ENCODE results near the gene RPL10A. TPM values are rescaled to one million over a fixed set of nuclear protein-coding genes. Genes with fewer than 3 reads are reported as not detected.

Gene RPL10A
- polyA plus RNA-seq, 2 of the 4 experiments (the other 2 are of a cell fraction): 1,150 to 1,645 TPM

DNA sequence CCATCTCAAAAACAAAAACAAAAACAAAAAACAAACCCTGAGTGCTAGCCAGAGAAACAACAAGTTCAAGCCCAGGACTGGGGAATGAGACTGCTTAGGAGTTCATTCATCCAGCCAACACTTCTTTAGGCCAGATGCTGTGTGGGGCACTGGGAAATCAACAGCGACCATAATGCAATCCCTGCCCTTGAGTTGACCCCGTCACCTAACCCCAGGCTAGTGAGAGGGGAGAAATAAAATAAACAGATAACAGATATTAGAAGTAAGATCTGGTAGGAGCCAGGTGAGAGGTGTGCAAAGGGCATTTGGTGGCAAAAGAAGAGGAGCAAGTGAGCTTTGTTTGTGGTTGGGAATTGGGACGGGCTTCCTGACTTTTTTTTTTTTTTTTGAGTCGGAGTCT, 4.9 kb upstream of the RPL10A start:
- no peak overlapping the region for H3K4me3 ChIP-seq
- DNase-seq (ENCODE audit: low read depth in 1 of 2, low spot score in 1 of 2): no peak
- WGBS (ENCODE audit: missing lambda C conversion rate): 90% methylated on average over 4 of the region's 4 CpGs
- H3K27ac ChIP-seq: no peak overlapping the region
- no peaks in the 10 kb centered on the region for H3K9me3 ChIP-seq
- ATAC-seq: no peak
- TF ChIP-seq TP53 (CRISPR knock-in tag; IDR thresholded peaks at IDR 0.05): no peak
- no peak for TF ChIP-seq CHD2 (IDR thresholded peaks at IDR 0.05; ENCODE audit: low read length, partially characterized antibody)
- no peak for TF ChIP-seq GATA3 (IDR thresholded peaks at IDR 0.05; ENCODE audit: borderline replicate concordance)
- no peak for TF ChIP-seq MYC (IDR thresholded peaks at IDR 0.05; ENCODE audit: borderline replicate concordance, low read length)
- no peak for TF ChIP-seq PHF8 (IDR thresholded peaks at IDR 0.05; ENCODE audit: borderline replicate concordance, low read depth)
- no peak for TF ChIP-seq NFE2L2 (conservative IDR thresholded peaks at IDR 0.05; ENCODE audit: low read length)
- TF ChIP-seq NR3C1 (IDR thresholded peaks at IDR 0.05): no peak
- no peak for TF ChIP-seq EHMT2 (IDR thresholded peaks at IDR 0.05; ENCODE audit: low read depth)
- TF ChIP-seq ZNF302 (CRISPR knock-in tag; IDR thresholded peaks at IDR 0.05): no peak
- TF ChIP-seq, protein P1, sequence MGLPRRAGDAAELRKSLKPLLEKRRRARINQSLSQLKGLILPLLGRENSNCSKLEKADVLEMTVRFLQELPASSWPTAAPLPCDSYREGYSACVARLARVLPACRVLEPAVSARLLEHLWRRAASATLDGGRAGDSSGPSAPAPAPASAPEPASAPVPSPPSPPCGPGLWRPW (IDR thresholded peaks at IDR 0.05): no peak
- no peak for TF ChIP-seq FOSB (CRISPR knock-in tag; IDR thresholded peaks at IDR 0.05)
- TF ChIP-seq FOSL2 (IDR thresholded peaks at IDR 0.05): no peak
- no peak for TF ChIP-seq FOSL2 (CRISPR knock-in tag; IDR thresholded peaks at IDR 0.05)
- TF ChIP-seq, protein P2, sequence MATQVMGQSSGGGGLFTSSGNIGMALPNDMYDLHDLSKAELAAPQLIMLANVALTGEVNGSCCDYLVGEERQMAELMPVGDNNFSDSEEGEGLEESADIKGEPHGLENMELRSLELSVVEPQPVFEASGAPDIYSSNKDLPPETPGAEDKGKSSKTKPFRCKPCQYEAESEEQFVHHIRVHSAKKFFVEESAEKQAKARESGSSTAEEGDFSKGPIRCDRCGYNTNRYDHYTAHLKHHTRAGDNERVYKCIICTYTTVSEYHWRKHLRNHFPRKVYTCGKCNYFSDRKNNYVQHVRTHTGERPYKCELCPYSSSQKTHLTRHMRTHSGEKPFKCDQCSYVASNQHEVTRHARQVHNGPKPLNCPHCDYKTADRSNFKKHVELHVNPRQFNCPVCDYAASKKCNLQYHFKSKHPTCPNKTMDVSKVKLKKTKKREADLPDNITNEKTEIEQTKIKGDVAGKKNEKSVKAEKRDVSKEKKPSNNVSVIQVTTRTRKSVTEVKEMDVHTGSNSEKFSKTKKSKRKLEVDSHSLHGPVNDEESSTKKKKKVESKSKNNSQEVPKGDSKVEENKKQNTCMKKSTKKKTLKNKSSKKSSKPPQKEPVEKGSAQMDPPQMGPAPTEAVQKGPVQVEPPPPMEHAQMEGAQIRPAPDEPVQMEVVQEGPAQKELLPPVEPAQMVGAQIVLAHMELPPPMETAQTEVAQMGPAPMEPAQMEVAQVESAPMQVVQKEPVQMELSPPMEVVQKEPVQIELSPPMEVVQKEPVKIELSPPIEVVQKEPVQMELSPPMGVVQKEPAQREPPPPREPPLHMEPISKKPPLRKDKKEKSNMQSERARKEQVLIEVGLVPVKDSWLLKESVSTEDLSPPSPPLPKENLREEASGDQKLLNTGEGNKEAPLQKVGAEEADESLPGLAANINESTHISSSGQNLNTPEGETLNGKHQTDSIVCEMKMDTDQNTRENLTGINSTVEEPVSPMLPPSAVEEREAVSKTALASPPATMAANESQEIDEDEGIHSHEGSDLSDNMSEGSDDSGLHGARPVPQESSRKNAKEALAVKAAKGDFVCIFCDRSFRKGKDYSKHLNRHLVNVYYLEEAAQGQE (IDR thresholded peaks at IDR 0.05): no peak
- no peak for TF ChIP-seq SMC3 (IDR thresholded peaks at IDR 0.05)
- no peak for TF ChIP-seq BHLHE40 (IDR thresholded peaks at IDR 0.05; ENCODE audit: low read depth, low read length)
- no peak for TF ChIP-seq HEYL (CRISPR knock-in tag; IDR thresholded peaks at IDR 0.05)
- no peak for TF ChIP-seq JUN (IDR thresholded peaks at IDR 0.05)
- POLR2A ChIA-PET: interaction anchor here (0.6 kb wide), 1 partner anchor 117 kb away, joined by 3 read pairs; no protein-coding TSS in a partner anchor
- H3K4me1 ChIP-seq: peaks cover 4% of the 10 kb centered on the region; the same call in 2 of the 3 replicates
- no peak overlapping the region for H3K4me2 ChIP-seq
- no peak for FAIRE-seq
- CTCF ChIA-PET: interaction anchor here (1.4 to 1.5 kb wide), 2 partner anchors 10 to 14 kb away, joined by 3 to 4 read pairs; no protein-coding TSS in a partner anchor

DNA sequence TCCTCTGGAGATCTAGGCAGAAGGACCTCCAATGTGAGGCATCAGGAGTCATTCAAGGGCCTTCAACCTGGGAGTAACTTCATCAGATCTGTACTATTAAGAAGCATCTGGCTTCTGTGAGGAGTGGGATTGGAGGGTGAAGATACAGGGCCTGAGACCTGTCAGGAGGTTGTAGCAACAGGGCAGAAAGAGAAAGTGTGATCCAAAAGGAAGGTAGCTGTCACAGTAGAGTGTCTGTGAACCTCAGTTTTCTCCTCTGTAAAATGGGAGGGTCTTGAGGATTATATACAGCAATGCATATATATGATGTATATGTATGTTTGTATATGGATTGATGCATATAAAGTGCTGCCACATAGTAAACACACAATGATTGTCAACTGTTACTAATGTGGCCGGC, 2.6 kb upstream of the RPL10A start:
- DNase-seq (ENCODE audit: low read depth in 1 of 2, low spot score in 1 of 2): no peak
- CTCF ChIA-PET: interaction anchor here (0.9 to 5.3 kb wide), 6 partner anchors 10 to 271 kb away, joined by 3 to 48 read pairs (median 8); partner anchors contain the start of genes ARMC12, FANCE and PPARD
- FAIRE-seq: no peak

More for the DNA sequence above, 2.6 kb upstream of the RPL10A start:
- no peak for TF ChIP-seq HOXA7 (CRISPR knock-in tag; IDR thresholded peaks at IDR 0.05)
- TF ChIP-seq, protein P3, sequence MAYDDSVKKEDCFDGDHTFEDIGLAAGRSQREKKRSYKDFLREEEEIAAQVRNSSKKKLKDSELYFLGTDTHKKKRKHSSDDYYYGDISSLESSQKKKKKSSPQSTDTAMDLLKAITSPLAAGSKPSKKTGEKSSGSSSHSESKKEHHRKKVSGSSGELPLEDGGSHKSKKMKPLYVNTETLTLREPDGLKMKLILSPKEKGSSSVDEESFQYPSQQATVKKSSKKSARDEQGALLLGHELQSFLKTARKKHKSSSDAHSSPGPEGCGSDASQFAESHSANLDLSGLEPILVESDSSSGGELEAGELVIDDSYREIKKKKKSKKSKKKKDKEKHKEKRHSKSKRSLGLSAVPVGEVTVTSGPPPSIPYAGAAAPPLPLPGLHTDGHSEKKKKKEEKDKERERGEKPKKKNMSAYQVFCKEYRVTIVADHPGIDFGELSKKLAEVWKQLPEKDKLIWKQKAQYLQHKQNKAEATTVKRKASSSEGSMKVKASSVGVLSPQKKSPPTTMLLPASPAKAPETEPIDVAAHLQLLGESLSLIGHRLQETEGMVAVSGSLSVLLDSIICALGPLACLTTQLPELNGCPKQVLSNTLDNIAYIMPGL (CRISPR knock-in tag; IDR thresholded peaks at IDR 0.05; ENCODE audit: borderline replicate concordance): no peak
- no peak for TF ChIP-seq RARB (CRISPR knock-in tag; IDR thresholded peaks at IDR 0.05)
- no peak for TF ChIP-seq MYC (IDR thresholded peaks at IDR 0.05; ENCODE audit: borderline replicate concordance, low read length)
- no peak for TF ChIP-seq RAD21 (conservative IDR thresholded peaks at IDR 0.05 in 1 of 2, IDR thresholded peaks at IDR 0.05 in 1 of 2)
- TF ChIP-seq POLR2AphosphoS2 (conservative IDR thresholded peaks at IDR 0.05; ENCODE audit: low read length): no peak
- TF ChIP-seq, protein P4, sequence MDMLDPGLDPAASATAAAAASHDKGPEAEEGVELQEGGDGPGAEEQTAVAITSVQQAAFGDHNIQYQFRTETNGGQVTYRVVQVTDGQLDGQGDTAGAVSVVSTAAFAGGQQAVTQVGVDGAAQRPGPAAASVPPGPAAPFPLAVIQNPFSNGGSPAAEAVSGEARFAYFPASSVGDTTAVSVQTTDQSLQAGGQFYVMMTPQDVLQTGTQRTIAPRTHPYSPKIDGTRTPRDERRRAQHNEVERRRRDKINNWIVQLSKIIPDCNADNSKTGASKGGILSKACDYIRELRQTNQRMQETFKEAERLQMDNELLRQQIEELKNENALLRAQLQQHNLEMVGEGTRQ (IDR thresholded peaks at IDR 0.05): no peak
- TF ChIP-seq CEBPB (IDR thresholded peaks at IDR 0.05): no peak
- no peak for TF ChIP-seq ZNF302 (CRISPR knock-in tag; IDR thresholded peaks at IDR 0.05)
- Histone ChIP-seq H3K9me3 (no peaks in the 10 kb centered on the region), H3K27ac (no peak overlapping the region), H3K4me3 (no peak overlapping the region), H3K4me1 (peaks cover 12% of the 10 kb centered on the region), H3K4me2 (no peak overlapping the region)
- 93% methylated on average over 1 of the region's 1 CpG for WGBS (ENCODE audit: missing lambda C conversion rate)
- POLR2A ChIA-PET: no interaction called here
- no peak for ATAC-seq

Measured in A549 (cell line).